ENCODE measurements around the gene MBD3L3.
"Not testable (repeated sequence)": the region's sequence is repeated elsewhere in the genome, so short reads cannot be mapped to it uniquely, and the experiment has no call there.

The MBD3L3 gene

DNA sequence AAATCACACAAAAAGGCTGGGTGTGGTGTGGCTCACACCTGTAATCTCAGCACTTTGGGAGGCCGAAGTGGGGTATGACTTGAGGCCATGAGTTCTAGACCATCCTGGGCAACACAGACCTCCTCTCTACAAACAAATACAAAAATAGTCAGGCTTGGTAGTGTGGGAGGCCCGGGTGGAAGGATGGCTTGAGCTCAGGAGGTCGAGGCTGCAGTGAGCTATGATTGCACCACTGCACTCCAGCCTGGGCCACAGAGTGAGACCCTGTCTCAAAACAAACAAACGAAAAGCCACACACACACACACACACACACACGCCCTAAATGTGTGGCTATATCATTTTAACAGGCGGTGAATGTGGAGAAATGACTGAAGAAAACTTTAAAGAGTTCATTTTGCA is 10.1 kb upstream of the MBD3L3 start:
- peaks cover 12% of the 10 kb centered on the region for H3K36me3 ChIP-seq (replicated peaks; ENCODE audit: insufficient read depth, low read length)
- TF ChIP-seq EZH2phosphoT487 (IDR thresholded peaks at IDR 0.05; ENCODE audit: low read length): no peak
- TF ChIP-seq, protein P1, sequence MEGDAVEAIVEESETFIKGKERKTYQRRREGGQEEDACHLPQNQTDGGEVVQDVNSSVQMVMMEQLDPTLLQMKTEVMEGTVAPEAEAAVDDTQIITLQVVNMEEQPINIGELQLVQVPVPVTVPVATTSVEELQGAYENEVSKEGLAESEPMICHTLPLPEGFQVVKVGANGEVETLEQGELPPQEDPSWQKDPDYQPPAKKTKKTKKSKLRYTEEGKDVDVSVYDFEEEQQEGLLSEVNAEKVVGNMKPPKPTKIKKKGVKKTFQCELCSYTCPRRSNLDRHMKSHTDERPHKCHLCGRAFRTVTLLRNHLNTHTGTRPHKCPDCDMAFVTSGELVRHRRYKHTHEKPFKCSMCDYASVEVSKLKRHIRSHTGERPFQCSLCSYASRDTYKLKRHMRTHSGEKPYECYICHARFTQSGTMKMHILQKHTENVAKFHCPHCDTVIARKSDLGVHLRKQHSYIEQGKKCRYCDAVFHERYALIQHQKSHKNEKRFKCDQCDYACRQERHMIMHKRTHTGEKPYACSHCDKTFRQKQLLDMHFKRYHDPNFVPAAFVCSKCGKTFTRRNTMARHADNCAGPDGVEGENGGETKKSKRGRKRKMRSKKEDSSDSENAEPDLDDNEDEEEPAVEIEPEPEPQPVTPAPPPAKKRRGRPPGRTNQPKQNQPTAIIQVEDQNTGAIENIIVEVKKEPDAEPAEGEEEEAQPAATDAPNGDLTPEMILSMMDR (IDR thresholded peaks at IDR 0.05; ENCODE audit: low read length): no peak
- TF ChIP-seq EZH2 (optimal IDR thresholded peaks at IDR 0.05; ENCODE audit: low read depth, low read length): no peak
- no peak for DNase-seq
- no peak overlapping the region for H3K27ac ChIP-seq (ENCODE audit: low read length)
- H4K20me1 ChIP-seq (ENCODE audit: insufficient read depth, low read length): no peaks in the 10 kb centered on the region
- 0 out of 2 replicates have a peak, but pooled peaks cover 6% of the 10 kb centered on the region for H3F3A ChIP-seq (ENCODE audit: insufficient read depth, low read length)
- H2AFZ ChIP-seq (ENCODE audit: low read length): peak overlapping the region; percentile 73; the same call in 1 of the 2 replicates
- no peak overlapping the region for H3K9ac ChIP-seq (ENCODE audit: low read length)
- H3K4me3 ChIP-seq (ENCODE audit: low read length): peak overlapping the region; percentile 29; the same call in 1 of the 2 replicates
- H3K4me2 ChIP-seq (ENCODE audit: low read depth, low read length): peak overlapping the region; percentile 53
- H3K9me2 ChIP-seq (replicated peaks; ENCODE audit: insufficient read depth, low read length): no peaks in the 10 kb centered on the region
- H3K4me1 ChIP-seq (ENCODE audit: low read length): peaks cover 4% of the 10 kb centered on the region; the same call in 1 of the 2 replicates
- H3K79me2 ChIP-seq (ENCODE audit: low read length): peaks cover 20% of the 10 kb centered on the region
- no peaks in the 10 kb centered on the region for H3K9me3 ChIP-seq (replicated peaks; ENCODE audit: insufficient read depth, low read length)
- H3K27me3 ChIP-seq (replicated peaks; ENCODE audit: insufficient read depth, low read length): peaks cover 13% of the 10 kb centered on the region; the same call in 1 of the 2 replicates

DNA sequence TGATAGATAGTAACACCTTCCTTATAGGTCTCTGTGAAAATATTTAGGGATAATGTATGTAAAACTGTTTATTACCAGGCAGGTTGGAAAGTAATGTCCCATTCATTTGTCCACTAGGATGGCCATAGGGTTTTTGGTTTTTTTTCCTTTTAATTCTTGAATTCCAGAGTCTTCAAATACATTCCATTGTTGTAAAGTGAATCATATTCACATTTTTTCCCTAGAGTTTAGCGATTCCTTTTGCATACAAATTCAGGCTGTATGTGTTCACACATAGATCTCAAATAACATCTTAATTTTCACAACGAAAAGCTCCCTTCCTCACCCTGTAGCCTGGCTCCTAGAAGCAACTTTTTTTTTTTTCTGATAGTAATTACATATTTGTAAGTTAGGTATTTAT is 9.2 kb upstream of the MBD3L3 start:
- no peak for TF ChIP-seq EZH2 (optimal IDR thresholded peaks at IDR 0.05; ENCODE audit: low read depth, low read length)
- TF ChIP-seq EZH2phosphoT487 (IDR thresholded peaks at IDR 0.05; ENCODE audit: low read length): no peak
- TF ChIP-seq, protein P1 (IDR thresholded peaks at IDR 0.05; ENCODE audit: low read length): no peak
- Histone ChIP-seq H3K27ac (ENCODE audit: low read length) (no peak overlapping the region), H3K27me3 (replicated peaks; ENCODE audit: insufficient read depth, low read length) (peaks cover 17% of the 10 kb centered on the region; the same call in 1 of the 2 replicates), H3K36me3 (replicated peaks; ENCODE audit: insufficient read depth, low read length) (peaks cover 9% of the 10 kb centered on the region), H3K4me3 (ENCODE audit: low read length) (no peak overlapping the region), H4K20me1 (ENCODE audit: insufficient read depth, low read length) (no peaks in the 10 kb centered on the region), H3K9me2 (replicated peaks; ENCODE audit: insufficient read depth, low read length) (no peaks in the 10 kb centered on the region), H3F3A (ENCODE audit: insufficient read depth, low read length) (0 out of 2 replicates have a peak, but pooled peaks cover 6% of the 10 kb centered on the region), H3K79me2 (ENCODE audit: low read length) (peaks cover 20% of the 10 kb centered on the region), H3K4me1 (ENCODE audit: low read length) (peaks cover 4% of the 10 kb centered on the region; the same call in 1 of the 2 replicates), H3K9ac (ENCODE audit: low read length) (no peak overlapping the region), H2AFZ (ENCODE audit: low read length) (no peak overlapping the region), H3K9me3 (replicated peaks; ENCODE audit: insufficient read depth, low read length) (no peaks in the 10 kb centered on the region), H3K4me2 (ENCODE audit: low read depth, low read length) (no peak overlapping the region)
- no peak for DNase-seq

DNA sequence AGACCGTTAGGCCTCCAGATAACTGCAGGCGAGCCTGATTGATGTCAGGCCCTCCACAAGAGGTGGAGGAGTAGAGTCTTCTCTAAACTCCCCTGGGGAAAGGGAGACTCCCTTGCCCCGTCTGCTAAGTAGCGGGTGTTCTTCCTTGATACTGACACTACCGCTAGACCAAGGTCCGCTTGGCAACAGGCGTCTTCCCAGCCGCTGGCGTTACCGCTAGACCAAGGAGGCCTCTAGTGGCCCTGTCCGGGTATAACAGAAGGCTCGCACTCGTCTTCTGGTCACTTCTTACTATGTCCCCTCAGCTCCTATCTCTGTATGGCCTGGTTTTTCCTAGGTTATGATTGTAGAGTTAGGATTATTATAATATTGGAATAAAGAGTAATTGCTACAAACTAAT is 8.6 kb upstream of the MBD3L3 start:
- not testable (repeated sequence) for H3K9me2 ChIP-seq (replicated peaks; ENCODE audit: insufficient read depth, low read length); DNase-seq; H3K9ac ChIP-seq (ENCODE audit: low read length); H3K4me2 ChIP-seq (ENCODE audit: low read depth, low read length); H3K9me3 ChIP-seq (replicated peaks; ENCODE audit: insufficient read depth, low read length); H3K4me1 ChIP-seq (ENCODE audit: low read length); H3F3A ChIP-seq (ENCODE audit: insufficient read depth, low read length); H3K36me3 ChIP-seq (replicated peaks; ENCODE audit: insufficient read depth, low read length); H4K20me1 ChIP-seq (ENCODE audit: insufficient read depth, low read length); H2AFZ ChIP-seq (ENCODE audit: low read length); H3K4me3 ChIP-seq (ENCODE audit: low read length); H3K27ac ChIP-seq (ENCODE audit: low read length)
- H3K27me3 ChIP-seq (replicated peaks; ENCODE audit: insufficient read depth, low read length): peaks cover 17% of the 10 kb centered on the region; the same call in 1 of the 2 replicates
- peaks cover 20% of the 10 kb centered on the region for H3K79me2 ChIP-seq (ENCODE audit: low read length)
- TF ChIP-seq, protein P1 (IDR thresholded peaks at IDR 0.05; ENCODE audit: low read length): peak; percentile 22; the same call in 1 of the 2 replicates
